HEK293 (cell line): ENCODE results near the gene NPAS1.

Experiments
- CTCF ChIA-PET: fragments of 350-600 bp; formaldehyde crosslinking; extraction: SDS; loops from one replicate; lab custom pipeline; 2021; ENCODE audit warnings: antibody characterized with exemption; lab: Yijun Ruan, JAX
- POLR2A ChIA-PET: fragments of 300-600 bp; formaldehyde crosslinking; extraction: SDS; loops from one replicate; lab custom pipeline; 2020; ENCODE audit warnings: antibody characterized with exemption, inconsistent platforms; lab: Yijun Ruan, JAX
- H3K27ac ChIP-seq: fragments of 200-500 bp; sonication (Bioruptor generic); 2 replicates; pipeline ENCODE4 v1.5.1; 2014; ENCODE audit warnings: low read depth, low read length, control low read depth, inconsistent platforms; ENCODE audit errors: extremely low read depth
- H3K36me3 ChIP-seq, 2 experiments: fragments of 200-500 bp in 1 of 2; sonication (Bioruptor generic) in 1 of 2; 1 replicate in 1 of 2; 2 replicates in 1 of 2; pipeline ENCODE4 v1.5.1; 2014 to 2017; ENCODE audit warnings: inconsistent platforms in 2 of 2, low read length in 2 of 2; ENCODE audit not compliant: control insufficient read depth in 2 of 2, insufficient read depth in 1 of 2
- H3K4me1 ChIP-seq: fragments of 200-500 bp; sonication (Bioruptor generic); 2 replicates; pipeline ENCODE4 v1.5.1; 2014; ENCODE audit warnings: mild to moderate bottlenecking, low read length, inconsistent platforms; ENCODE audit not compliant: control insufficient read depth, insufficient read depth
- H3K4me3 ChIP-seq: 2 replicates; pipeline ENCODE4 v1.5.1; 2011; ENCODE audit warnings: low read depth, mild to moderate bottlenecking, control low read depth, low read length, moderate library complexity
- H3K9me3 ChIP-seq: fragments of 200-500 bp; sonication (Bioruptor generic); 2 replicates; pipeline ENCODE4 v1.5.1; 2014; ENCODE audit warnings: low read depth, low read length, inconsistent platforms; ENCODE audit not compliant: control insufficient read depth, insufficient read depth
- HOXC10 ChIP-seq: sonication (generic); formaldehyde crosslinking; IDR thresholded peaks from 2 replicates; pipeline ENCODE4 v1.8.1; 2023; ENCODE audit warnings: mild to moderate bottlenecking, missing genetic modification reagents
- KLF9 ChIP-seq: fragments of 450-650 bp; formaldehyde crosslinking; IDR thresholded peaks from 2 replicates; pipeline ENCODE4 v1.5.1; 2016; ENCODE audit warnings: missing biosample characterization, missing genetic modification characterization, low read depth
- SETDB1 ChIP-seq: IDR thresholded peaks from one replicate; pipeline ENCODE4 v1.6.1; 2017; ENCODE audit warnings: mild to moderate bottlenecking, low read length, moderate library complexity, mixed read lengths; ENCODE audit not compliant: insufficient read length
- YY2 ChIP-seq: fragments of 450-650 bp; formaldehyde crosslinking; IDR thresholded peaks from 2 replicates; pipeline ENCODE4 v1.5.1; 2016; ENCODE audit warnings: missing biosample characterization, missing genetic modification characterization
- ZBTB17 ChIP-seq: fragments of 450-650 bp; formaldehyde crosslinking; IDR thresholded peaks from 2 replicates; pipeline ENCODE4 v1.5.1; 2016; ENCODE audit warnings: missing biosample characterization, missing genetic modification characterization
- ZBTB21 ChIP-seq: fragments of 450-650 bp; formaldehyde crosslinking; IDR thresholded peaks from 2 replicates; pipeline ENCODE4 v1.5.1; 2017; ENCODE audit warnings: missing biosample characterization, missing genetic modification characterization
- ZFHX2 ChIP-seq: fragments of 450-650 bp; formaldehyde crosslinking; conservative IDR thresholded peaks from 2 replicates; pipeline ENCODE4 v1.5.1; 2016; ENCODE audit warnings: missing biosample characterization, missing genetic modification characterization
- ZNF10 ChIP-seq: fragments of 450-650 bp; formaldehyde crosslinking; IDR thresholded peaks from 2 replicates; pipeline ENCODE4 v1.5.1; 2017; ENCODE audit warnings: missing biosample characterization, missing genetic modification characterization
- ZNF121 ChIP-seq: fragments of 450-650 bp; formaldehyde crosslinking; IDR thresholded peaks from 2 replicates; pipeline ENCODE4 v1.5.1; 2016; ENCODE audit warnings: missing biosample characterization, missing genetic modification characterization
- ZNF132 ChIP-seq: fragments of 450-650 bp; formaldehyde crosslinking; IDR thresholded peaks from 2 replicates; pipeline ENCODE4 v1.5.1; 2017; ENCODE audit warnings: missing biosample characterization, missing genetic modification characterization, borderline replicate concordance
- ZNF133 ChIP-seq: fragments of 450-650 bp; formaldehyde crosslinking; IDR thresholded peaks from 2 replicates; pipeline ENCODE4 v1.5.1; 2016; ENCODE audit warnings: missing biosample characterization, missing genetic modification characterization
- ZNF138 ChIP-seq: fragments of 450-650 bp; formaldehyde crosslinking; IDR thresholded peaks from 2 replicates; pipeline ENCODE4 v1.5.1; 2016; ENCODE audit warnings: missing biosample characterization, missing genetic modification characterization, borderline replicate concordance
- ZNF157 ChIP-seq: fragments of 450-650 bp; formaldehyde crosslinking; IDR thresholded peaks from 2 replicates; pipeline ENCODE4 v1.5.1; 2016; ENCODE audit warnings: missing biosample characterization, missing genetic modification characterization
- ZNF175 ChIP-seq: fragments of 450-650 bp; formaldehyde crosslinking; IDR thresholded peaks from 2 replicates; pipeline ENCODE4 v1.5.1; 2016; ENCODE audit warnings: missing biosample characterization, missing genetic modification characterization
- ZNF184 ChIP-seq: fragments of 450-650 bp; IDR thresholded peaks from 2 replicates; pipeline ENCODE4 v1.5.1; 2018; ENCODE audit warnings: missing biosample characterization, mild to moderate bottlenecking, missing genetic modification characterization
- ZNF416 ChIP-seq: fragments of 450-650 bp; formaldehyde crosslinking; IDR thresholded peaks from 2 replicates; pipeline ENCODE4 v1.5.1; 2016; ENCODE audit warnings: missing biosample characterization, missing genetic modification characterization
- ZNF423 ChIP-seq: fragments of 450-650 bp; formaldehyde crosslinking; IDR thresholded peaks from 2 replicates; pipeline ENCODE4 v1.5.1; 2016; ENCODE audit warnings: missing biosample characterization, missing genetic modification characterization
- ZNF654 ChIP-seq: fragments of 450-650 bp; formaldehyde crosslinking; IDR thresholded peaks from 2 replicates; pipeline ENCODE4 v1.5.1; 2016; ENCODE audit warnings: low read depth, missing biosample characterization, missing genetic modification characterization
- ZNF776 ChIP-seq: fragments of 450-650 bp; formaldehyde crosslinking; IDR thresholded peaks from 2 replicates; pipeline ENCODE4 v1.5.0; 2017; ENCODE audit warnings: missing biosample characterization, missing genetic modification characterization, borderline replicate concordance
- ZSCAN16 ChIP-seq: fragments of 450-650 bp; formaldehyde crosslinking; IDR thresholded peaks from 2 replicates; pipeline ENCODE4 v1.5.1; 2016; ENCODE audit warnings: missing biosample characterization, missing genetic modification characterization
- TF ChIP-seq, protein P1 (sequence below): fragments of 450-650 bp; formaldehyde crosslinking; IDR thresholded peaks from 2 replicates; pipeline ENCODE4 v1.5.1; 2016; ENCODE audit warnings: missing biosample characterization, missing genetic modification characterization
- TF ChIP-seq, protein P2 (sequence below): fragments of 450-650 bp; formaldehyde crosslinking; conservative IDR thresholded peaks from 2 replicates; pipeline ENCODE4 v1.5.1; 2016; ENCODE audit warnings: low read depth, missing biosample characterization, missing genetic modification characterization
- TF ChIP-seq, protein P3 (sequence below): fragments of 450-650 bp; formaldehyde crosslinking; IDR thresholded peaks from 2 replicates; pipeline ENCODE4 v1.5.1; 2016; ENCODE audit warnings: missing biosample characterization, missing genetic modification characterization
- TF ChIP-seq, protein P4 (sequence below): fragments of 450-650 bp; formaldehyde crosslinking; IDR thresholded peaks from 2 replicates; pipeline ENCODE4 v1.5.1; 2016; ENCODE audit warnings: missing biosample characterization, missing genetic modification characterization

The NPAS1 gene

DNA sequence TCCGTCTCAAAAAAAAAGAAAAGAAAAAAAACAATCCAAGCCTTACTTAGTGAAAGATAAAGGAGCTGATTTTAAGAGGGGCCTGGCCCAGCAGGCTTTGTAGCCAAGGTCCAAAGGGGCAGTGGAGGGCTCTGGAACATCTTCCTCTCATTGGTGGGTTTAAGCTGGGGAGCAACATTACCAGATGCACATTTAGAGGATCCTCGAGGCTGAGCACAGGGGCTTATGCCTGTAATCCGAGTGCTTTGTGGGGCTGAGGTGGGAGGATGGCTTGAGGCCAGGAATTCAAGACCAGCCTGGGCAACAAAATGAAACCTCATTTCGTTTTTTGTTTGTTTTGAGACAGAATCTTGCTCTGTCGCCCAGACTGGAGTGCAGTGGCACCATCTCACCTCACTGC, 36.8 kb downstream of the NPAS1 start:
- CTCF ChIA-PET: interaction anchor here (0.6 to 1.2 kb wide), 6 partner anchors 8 to 252 kb away, joined by 3 to 5 read pairs (median 4); no protein-coding TSS in a partner anchor
- H3K36me3 ChIP-seq: no peaks in the 10 kb centered on the region; a peak in 1 of 3 replicates
- POLR2A ChIA-PET: interaction anchor here (0.6 to 2.1 kb wide), 3 partner anchors 9 to 419 kb away, joined by 4 to 6 read pairs (median 5); partner anchors contain the start of gene ZC3H4
- H3K4me3 ChIP-seq: no peak overlapping the region
- H3K4me1 ChIP-seq: peaks cover 6% of the 10 kb centered on the region
- H3K27ac ChIP-seq: no peak overlapping the region
- H3K9me3 ChIP-seq: no peaks in the 10 kb centered on the region
- TF ChIP-seq, protein P1, sequence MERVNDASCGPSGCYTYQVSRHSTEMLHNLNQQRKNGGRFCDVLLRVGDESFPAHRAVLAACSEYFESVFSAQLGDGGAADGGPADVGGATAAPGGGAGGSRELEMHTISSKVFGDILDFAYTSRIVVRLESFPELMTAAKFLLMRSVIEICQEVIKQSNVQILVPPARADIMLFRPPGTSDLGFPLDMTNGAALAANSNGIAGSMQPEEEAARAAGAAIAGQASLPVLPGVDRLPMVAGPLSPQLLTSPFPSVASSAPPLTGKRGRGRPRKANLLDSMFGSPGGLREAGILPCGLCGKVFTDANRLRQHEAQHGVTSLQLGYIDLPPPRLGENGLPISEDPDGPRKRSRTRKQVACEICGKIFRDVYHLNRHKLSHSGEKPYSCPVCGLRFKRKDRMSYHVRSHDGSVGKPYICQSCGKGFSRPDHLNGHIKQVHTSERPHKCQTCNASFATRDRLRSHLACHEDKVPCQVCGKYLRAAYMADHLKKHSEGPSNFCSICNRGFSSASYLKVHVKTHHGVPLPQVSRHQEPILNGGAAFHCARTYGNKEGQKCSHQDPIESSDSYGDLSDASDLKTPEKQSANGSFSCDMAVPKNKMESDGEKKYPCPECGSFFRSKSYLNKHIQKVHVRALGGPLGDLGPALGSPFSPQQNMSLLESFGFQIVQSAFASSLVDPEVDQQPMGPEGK (tag by site-specific recombination): no peak
- no peak for TF ChIP-seq SETDB1
- peak; percentile 17; the same call in 1 of the 2 replicates for TF ChIP-seq ZBTB17 (tag by site-specific recombination)
- TF ChIP-seq, protein P2, sequence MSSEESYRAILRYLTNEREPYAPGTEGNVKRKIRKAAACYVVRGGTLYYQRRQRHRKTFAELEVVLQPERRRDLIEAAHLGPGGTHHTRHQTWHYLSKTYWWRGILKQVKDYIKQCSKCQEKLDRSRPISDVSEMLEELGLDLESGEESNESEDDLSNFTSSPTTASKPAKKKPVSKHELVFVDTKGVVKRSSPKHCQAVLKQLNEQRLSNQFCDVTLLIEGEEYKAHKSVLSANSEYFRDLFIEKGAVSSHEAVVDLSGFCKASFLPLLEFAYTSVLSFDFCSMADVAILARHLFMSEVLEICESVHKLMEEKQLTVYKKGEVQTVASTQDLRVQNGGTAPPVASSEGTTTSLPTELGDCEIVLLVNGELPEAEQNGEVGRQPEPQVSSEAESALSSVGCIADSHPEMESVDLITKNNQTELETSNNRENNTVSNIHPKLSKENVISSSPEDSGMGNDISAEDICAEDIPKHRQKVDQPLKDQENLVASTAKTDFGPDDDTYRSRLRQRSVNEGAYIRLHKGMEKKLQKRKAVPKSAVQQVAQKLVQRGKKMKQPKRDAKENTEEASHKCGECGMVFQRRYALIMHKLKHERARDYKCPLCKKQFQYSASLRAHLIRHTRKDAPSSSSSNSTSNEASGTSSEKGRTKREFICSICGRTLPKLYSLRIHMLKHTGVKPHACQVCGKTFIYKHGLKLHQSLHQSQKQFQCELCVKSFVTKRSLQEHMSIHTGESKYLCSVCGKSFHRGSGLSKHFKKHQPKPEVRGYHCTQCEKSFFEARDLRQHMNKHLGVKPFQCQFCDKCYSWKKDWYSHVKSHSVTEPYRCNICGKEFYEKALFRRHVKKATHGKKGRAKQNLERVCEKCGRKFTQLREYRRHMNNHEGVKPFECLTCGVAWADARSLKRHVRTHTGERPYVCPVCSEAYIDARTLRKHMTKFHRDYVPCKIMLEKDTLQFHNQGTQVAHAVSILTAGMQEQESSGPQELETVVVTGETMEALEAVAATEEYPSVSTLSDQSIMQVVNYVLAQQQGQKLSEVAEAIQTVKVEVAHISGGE (tag by site-specific recombination): peak; percentile 66; the same call in 1 of the 2 replicates
- peak; percentile 39; the same call in 1 of the 2 replicates for TF ChIP-seq ZFHX2 (tag by site-specific recombination)
- TF ChIP-seq, all 188 proteins: peak for 3

DNA sequence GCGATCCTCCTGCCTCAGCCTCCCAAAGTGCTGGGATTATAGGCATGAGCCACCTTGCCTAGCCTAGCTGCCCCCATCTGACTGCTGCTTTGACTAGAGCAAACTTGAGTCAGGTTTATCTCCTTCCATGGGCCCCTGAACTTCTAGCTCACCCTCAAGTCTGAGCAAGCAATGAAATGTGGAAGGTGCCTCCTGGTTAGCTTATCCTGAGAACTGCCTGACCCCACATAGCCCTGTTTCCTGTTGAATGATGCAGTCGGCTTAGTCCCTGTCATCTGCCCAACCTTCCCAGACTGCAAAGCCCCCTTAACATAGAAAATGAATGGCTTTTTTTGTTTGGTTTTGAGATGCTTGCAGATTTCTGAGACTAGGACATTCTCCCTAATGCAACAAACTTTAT, 37.7 kb downstream of the NPAS1 start:
- Histone ChIP-seq H3K27ac (no peak overlapping the region), H3K9me3 (no peaks in the 10 kb centered on the region), H3K36me3 (no peaks in the 10 kb centered on the region; a peak in 1 of 3 replicates), H3K4me3 (no peak overlapping the region), H3K4me1 (peaks cover 6% of the 10 kb centered on the region)
- POLR2A ChIA-PET: interaction anchor here (1.1 to 2.1 kb wide), 3 partner anchors 8 to 56 kb away, joined by 4 to 6 read pairs (median 5); partner anchors contain the start of gene ZC3H4
- CTCF ChIA-PET: interaction anchor here (0.7 to 1.2 kb wide), 4 partner anchors 23 to 187 kb away, joined by 3 to 5 read pairs (median 4); no protein-coding TSS in a partner anchor
- no peak for TF ChIP-seq ZNF121 (tag by site-specific recombination)
- no peak for TF ChIP-seq ZNF423 (tag by site-specific recombination)
- TF ChIP-seq, protein P3, sequence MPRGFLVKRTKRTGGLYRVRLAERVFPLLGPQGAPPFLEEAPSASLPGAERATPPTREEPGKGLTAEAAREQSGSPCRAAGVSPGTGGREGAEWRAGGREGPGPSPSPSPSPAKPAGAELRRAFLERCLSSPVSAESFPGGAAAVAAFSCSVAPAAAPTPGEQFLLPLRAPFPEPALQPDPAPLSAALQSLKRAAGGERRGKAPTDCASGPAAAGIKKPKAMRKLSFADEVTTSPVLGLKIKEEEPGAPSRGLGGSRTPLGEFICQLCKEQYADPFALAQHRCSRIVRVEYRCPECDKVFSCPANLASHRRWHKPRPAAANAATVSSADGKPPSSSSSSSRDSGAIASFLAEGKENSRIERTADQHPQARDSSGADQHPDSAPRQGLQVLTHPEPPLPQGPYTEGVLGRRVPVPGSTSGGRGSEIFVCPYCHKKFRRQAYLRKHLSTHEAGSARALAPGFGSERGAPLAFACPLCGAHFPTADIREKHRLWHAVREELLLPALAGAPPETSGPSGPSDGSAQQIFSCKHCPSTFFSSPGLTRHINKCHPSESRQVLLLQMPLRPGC (tag by site-specific recombination): no peak
- TF ChIP-seq ZNF184 (tag by site-specific recombination): no peak
- TF ChIP-seq ZNF416 (tag by site-specific recombination): no peak
- TF ChIP-seq ZNF10 (tag by site-specific recombination): no peak
- TF ChIP-seq ZSCAN16: no peak
- TF ChIP-seq ZNF138: no peak
- TF ChIP-seq, protein P4, sequence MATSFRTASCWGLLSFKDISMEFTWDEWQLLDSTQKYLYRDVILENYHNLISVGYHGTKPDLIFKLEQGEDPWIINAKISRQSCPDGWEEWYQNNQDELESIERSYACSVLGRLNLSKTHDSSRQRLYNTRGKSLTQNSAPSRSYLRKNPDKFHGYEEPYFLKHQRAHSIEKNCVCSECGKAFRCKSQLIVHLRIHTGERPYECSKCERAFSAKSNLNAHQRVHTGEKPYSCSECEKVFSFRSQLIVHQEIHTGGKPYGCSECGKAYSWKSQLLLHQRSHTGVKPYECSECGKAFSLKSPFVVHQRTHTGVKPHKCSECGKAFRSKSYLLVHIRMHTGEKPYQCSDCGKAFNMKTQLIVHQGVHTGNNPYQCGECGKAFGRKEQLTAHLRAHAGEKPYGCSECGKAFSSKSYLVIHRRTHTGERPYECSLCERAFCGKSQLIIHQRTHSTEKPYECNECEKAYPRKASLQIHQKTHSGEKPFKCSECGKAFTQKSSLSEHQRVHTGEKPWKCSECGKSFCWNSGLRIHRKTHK: no peak
- TF ChIP-seq ZNF654 (tag by site-specific recombination): no peak
- no peak for TF ChIP-seq YY2 (tag by site-specific recombination)
- no peak for TF ChIP-seq ZBTB21 (tag by site-specific recombination)
- TF ChIP-seq ZNF132: no peak
- TF ChIP-seq ZNF157 (tag by site-specific recombination): no peak
- TF ChIP-seq ZNF776 (tag by site-specific recombination): no peak
- TF ChIP-seq HOXC10 (CRISPR knock-in tag): no peak
- TF ChIP-seq ZNF175: no peak
- TF ChIP-seq ZNF133: no peak
- TF ChIP-seq KLF9: no peak
- TF ChIP-seq, all 188 proteins: peak for 0
